Measurements from ENCODE around the gene SKI. TPM values are rescaled to one million over a fixed set of nuclear protein-coding genes. Genes with fewer than 3 reads are reported as not detected.
A peak's percentile ranks its signal among the peaks of the same experiment; 100 is the strongest.

The SKI gene
- total and polyA plus RNA-seq, 2 of the 4 experiments (the other 2 are of a cell fraction), result 2.3 to 20.1 TPM

DNA sequence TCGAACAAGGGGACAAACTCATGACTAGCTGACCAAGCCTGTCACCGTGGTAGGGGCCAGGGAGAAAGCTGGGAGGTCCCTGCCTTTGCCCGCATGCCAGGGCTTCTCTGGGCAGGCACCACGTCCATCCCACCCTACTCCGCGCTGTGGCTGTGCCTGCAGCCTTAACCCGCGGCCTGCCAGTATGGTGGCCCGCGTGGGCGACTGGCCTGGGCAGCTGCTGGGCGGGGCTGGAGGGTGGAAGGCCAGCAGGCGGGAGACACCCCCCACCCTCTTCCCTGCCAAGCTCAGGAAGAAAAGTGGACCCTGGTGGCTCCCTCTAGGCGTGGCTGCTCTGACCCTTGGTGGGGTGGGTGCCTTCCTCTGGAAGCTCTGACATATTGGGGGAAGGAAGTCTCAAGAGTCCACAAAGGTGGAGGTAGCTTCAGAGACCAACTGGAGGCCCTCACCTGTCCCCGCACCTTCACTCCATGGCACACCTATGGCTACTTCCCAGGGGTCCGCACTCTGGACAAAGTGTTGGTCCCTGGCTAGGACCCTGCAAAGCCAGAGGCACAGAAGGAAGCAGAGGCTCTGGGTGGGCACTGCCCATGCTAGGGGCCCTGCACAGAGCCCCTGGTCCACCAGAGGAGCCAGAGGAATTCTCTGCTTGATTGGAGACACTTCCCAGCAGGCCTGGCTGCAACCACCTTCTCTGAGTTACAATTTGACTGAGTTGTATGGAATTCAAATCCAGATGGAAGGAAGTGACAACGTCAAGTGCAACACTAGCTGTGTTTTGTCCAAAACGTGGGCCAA is 3.3 kb upstream of the SKI start:
- no peak overlapping the region for H4K5ac ChIP-seq (ENCODE audit: low read depth, low read length)
- H4K20me1 ChIP-seq (ENCODE audit: insufficient read depth, low read length), result peaks cover 13% of the 10 kb centered on the region
- no peak overlapping the region for H3K56ac ChIP-seq (ENCODE audit: extremely low read depth, insufficient read depth, low read length)
- 0 out of 2 replicates have a peak overlapping the region, but pooled peaks have one; percentile 24 for H2AK5ac ChIP-seq (ENCODE audit: low read depth, low read length)
- no TSS peak for BruUV-seq (replicated peaks)
- H3K27me3 ChIP-seq (ENCODE audit: control insufficient read depth, insufficient read depth, low read length), result no peaks in the 10 kb centered on the region
- H3K9me3 ChIP-seq (ENCODE audit: control insufficient read depth, insufficient read depth, low read length), result no peaks in the 10 kb centered on the region
- H3K9me1 ChIP-seq (ENCODE audit: insufficient read depth, low read length), result no peaks in the 10 kb centered on the region
- intact Hi-C loops (cut with micrococcal nuclease) (no loop called here), in situ Hi-C loops (cut with MboI; ENCODE audit: low sequenced_read_pairs) (no loop called here), dilution Hi-C loops (cut with HindIII; ENCODE audit: low sequenced_read_pairs, unreplicated experiment) (no loop called here)
- no peak overlapping the region for H2AFZ ChIP-seq (replicated peaks; ENCODE audit: low read length, poor library complexity)
- no peak overlapping the region for H3K18ac ChIP-seq (ENCODE audit: low read depth, low read length)
- no peak overlapping the region for H2BK120ac ChIP-seq (ENCODE audit: low read depth, low read length)
- H3K36me3 ChIP-seq (ENCODE audit: control insufficient read depth, insufficient read depth, low read length), result peaks cover 4% of the 10 kb centered on the region; the same call in 1 of the 2 replicates
- peaks cover 3% of the 10 kb centered on the region; the same call in 1 of the 2 replicates for H3K4me1 ChIP-seq (ENCODE audit: control insufficient read depth, insufficient read depth, low read length)
- H3K4ac ChIP-seq (ENCODE audit: low read depth, low read length), result no peak overlapping the region
- no peak overlapping the region for H2BK5ac ChIP-seq (ENCODE audit: low read depth, low read length, poor library complexity, severe bottlenecking)
- ATAC-seq (ENCODE audit: low read depth) (no peak), DNase-seq (no peak)
- no peak overlapping the region for H3K4me2 ChIP-seq (ENCODE audit: low read depth, low read length)
- ChIA-PET POLR2A (ENCODE audit: unreplicated experiment) (interaction anchor here (0.6 kb wide), 1 partner anchor 14 kb away, joined by 4 read pairs; no protein-coding TSS in a partner anchor), CTCF (interaction anchor here (1.1 kb wide), 3 partner anchors 25 to 157 kb away, joined by 4 to 8 read pairs (median 5); partner anchors contain the start of gene FAAP20)
- H3K4me3 ChIP-seq (ENCODE audit: insufficient read depth, low read depth, low read length), result no peak overlapping the region
- H3K14ac ChIP-seq (replicated peaks; ENCODE audit: low read depth, low read length), result no peak overlapping the region
- no peak overlapping the region for H3K23ac ChIP-seq (ENCODE audit: low read depth, low read length)
- H3K27ac ChIP-seq (ENCODE audit: insufficient read depth, low read length), result no peak overlapping the region
- TF ChIP-seq RCOR1 (IDR thresholded peaks at IDR 0.05; ENCODE audit: insufficient replicate concordance, low read length), result no peak
- TF ChIP-seq RAD21 (IDR thresholded peaks at IDR 0.05; ENCODE audit: low read length), result no peak
- peaks cover 5 to 9% of the 10 kb centered on the region in 2 experiments for H3K79me1 ChIP-seq (ENCODE audit: low read depth in 1 of 2, low read length in 2 of 2)
- no peak overlapping the region for H2BK20ac ChIP-seq (ENCODE audit: low read depth, low read length)
- no peak overlapping the region for H2BK15ac ChIP-seq (ENCODE audit: low read depth, low read length)
- no peak overlapping the region for H2AK9ac ChIP-seq (replicated peaks; ENCODE audit: low read depth, low read length, poor library complexity)
- H3K9ac ChIP-seq (ENCODE audit: low read depth, low read length), result no peak overlapping the region
- H4K8ac ChIP-seq (ENCODE audit: low read depth in 2 of 2, low read length in 2 of 2), result no peak overlapping the region
- WGBS, 2 experiments (ENCODE audit: extremely low coverage in 2 of 2, insufficient read length in 1 of 2), result 80% methylated on average over 1 of the region's 18 CpGs; no CpG with 5 or more reads in 1 of the 2 experiments
- H4K91ac ChIP-seq (ENCODE audit: insufficient read depth, low read depth, low read length), result no peak overlapping the region
